GM19025 (cell line): ENCODE measurements around the gene NOL7.

Source experiments
- ATAC-seq: cut with Tn5 transposase; IDR thresholded peaks from one replicate; pipeline ENCODE4 v1.9.1; 2021; ENCODE audit warnings: mild to moderate bottlenecking, low read depth, moderate library complexity; ENCODE audit not compliant: unreplicated experiment

The NOL7 gene

DNA sequence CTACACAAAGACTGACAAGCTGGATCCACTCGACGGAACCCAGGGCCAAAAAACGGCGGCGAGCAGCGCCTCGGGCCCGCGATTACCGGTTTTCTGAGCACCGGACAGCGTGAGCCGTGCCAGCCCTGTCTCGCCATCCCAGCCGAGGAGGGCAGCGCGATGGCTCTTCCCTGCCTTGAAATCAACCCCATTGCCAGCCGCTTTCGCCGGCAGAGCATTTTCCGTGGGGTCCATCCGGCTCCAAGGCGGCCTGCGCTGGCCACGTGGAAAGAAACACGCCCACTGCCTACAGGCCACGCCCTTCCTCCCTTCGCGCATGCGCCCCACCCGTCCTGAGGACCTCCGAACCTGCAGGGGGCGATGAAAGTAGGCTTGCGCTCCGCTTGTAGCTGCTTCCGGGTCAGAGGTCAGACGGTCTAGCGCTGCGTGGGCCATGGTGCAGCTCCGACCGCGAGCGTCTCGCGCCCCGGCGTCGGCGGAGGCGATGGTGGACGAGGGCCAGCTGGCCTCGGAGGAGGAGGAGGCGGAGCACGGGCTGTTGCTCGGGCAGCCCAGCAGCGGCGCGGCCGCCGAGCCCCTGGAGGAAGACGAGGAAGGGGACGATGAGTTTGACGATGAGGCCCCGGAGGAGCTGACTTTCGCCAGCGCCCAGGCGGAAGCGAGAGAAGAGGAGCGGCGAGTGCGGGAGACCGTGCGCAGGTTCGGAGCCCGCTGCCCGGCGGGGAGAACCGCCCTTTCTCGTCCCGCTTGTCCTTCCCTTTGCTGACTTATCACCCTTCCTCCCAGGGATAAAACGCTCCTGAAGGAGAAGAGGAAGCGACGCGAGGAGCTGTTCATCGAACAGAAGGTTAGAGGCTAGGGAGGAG is at the start of gene NOL7:
Gene NOL7, plus strand, starts transcription at position 410 of the 866 bp plus-strand sequence. Its CDS starts 24 bp downstream, at position 434.
- peak; percentile 88 for ATAC-seq

DNA sequence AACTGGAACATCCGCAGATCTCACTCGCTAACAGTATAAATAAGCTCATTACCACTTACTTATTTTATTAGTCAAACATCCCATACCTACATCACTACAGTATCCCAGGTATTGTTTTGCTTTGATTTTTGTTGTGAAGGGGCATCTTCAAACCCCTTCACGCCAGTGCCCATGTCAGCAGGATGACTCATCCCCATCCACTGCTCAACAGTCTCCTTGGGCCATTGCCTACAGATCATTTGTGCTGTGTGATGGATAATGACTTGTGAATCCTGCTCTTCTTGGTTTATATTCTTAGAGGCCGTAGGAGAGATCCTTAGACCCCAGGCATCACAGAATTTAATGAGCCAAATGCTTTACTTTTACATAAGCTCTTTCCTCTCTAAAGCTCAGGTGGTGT is 49.2 kb upstream of the NOL7 start:
- no peak for ATAC-seq

DNA sequence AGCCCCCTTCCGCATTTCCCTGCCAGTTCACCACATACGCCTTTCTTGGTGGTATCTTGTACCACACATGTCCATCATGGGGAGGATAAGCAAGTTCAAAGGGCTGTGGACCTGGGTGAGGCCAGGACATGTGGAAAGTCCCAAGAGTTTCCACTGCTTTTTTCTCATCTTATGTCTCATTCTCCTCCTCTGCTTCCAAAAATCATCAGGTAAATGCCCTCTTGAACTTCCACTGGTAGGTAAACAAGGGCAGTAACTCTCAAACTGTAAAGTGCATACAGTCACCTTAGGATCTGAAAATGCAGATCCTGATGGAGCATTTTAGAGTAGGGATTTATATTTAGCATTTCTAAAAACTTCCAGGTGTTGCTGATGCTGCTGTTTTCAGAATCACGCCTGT is 48.6 kb upstream of the NOL7 start:
- ATAC-seq, result no peak

DNA sequence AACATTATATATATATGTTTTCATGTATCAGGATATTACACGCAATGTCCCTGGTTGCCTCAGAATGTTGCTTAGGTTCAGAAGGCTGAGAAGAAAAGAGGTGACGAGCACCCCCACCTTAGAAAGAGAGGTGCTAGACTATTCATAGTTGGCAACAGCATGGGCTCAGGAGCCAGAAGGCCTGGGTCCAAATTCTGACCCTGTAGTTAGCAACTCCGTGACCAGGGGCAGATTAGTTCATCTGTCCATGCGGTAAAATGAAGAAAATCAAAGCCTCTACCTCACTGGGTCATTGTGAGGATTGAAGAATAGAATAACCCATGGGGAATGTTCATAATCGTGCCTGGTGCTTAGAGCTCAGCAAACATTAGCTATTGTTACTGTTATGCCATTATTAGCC is 46.2 kb upstream of the NOL7 start:
- ATAC-seq, result no peak

DNA sequence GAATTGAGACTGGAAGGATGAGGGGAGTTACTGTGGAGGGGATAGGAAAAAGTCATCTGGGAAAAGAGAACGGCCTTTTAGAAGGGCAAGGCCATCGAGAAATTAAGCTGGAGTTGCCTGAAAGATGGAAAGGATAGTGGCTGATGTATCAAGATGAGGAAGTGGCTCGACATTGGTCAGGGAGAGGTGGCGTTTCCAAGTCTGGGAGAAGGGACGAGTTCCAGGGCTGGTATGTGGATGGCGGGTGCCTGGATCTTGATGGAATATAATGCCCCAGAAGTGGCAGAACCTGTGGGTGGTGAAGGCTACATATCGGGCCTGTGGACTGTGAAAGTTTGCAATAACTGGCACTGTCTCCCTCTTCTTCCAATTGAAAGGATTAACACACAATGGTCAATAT is 42.9 kb upstream of the NOL7 start:
- ATAC-seq, result no peak

DNA sequence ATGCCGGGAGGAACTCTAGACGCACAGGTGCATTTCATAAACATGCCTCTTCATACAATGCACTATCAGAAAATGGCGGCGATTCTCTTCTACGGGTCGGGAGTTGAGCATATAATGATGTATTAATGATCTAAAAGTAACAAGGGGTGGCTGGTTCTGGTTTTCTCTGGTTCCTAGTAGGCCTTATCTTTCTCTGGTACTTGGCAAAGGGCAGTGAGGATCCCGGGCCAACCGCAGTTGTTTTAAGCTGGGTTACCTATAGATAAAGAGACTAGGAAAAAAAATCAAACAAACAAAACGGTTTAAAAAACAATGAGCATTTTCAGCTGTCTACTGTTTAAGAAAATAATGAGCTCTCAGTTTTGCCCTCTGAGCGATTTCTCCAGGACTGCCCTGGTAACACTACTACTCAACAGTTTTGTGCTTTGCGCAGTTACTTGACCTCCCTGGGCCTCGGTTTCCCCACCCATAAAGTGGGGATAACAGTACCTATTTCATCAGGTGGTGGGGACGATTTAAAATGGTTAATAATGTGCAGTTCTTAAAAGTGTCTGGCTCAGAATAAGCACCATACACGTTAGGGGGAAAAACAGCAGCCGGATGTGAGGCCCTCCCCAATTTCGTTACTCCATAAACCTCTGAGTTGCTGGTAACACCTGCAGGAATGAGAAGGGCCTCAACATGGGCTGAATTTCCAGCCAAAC is 42.0 kb upstream of the NOL7 start:
- no peak for ATAC-seq

DNA sequence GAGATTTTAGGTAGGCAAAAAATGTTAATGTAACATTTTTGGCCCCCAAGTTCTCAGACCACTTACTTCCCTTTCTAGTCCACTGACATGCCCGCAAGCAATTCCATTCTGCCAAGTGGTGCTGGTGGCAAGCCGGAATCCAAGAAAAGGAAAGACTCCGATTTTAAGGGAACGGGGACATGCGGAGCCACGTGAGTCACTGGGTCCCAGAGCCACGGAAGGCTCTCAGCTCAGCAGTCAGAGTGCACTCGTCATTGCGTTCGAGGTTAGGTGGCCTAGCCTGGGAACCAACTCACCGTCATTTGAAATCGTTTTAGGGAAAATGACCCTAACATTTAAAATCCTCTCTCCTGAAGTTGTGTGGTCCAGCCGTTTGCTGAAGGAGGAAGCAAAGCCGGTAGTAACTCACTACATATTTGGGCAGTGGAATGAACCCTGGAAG is 41.4 kb upstream of the NOL7 start:
- ATAC-seq, result no peak

DNA sequence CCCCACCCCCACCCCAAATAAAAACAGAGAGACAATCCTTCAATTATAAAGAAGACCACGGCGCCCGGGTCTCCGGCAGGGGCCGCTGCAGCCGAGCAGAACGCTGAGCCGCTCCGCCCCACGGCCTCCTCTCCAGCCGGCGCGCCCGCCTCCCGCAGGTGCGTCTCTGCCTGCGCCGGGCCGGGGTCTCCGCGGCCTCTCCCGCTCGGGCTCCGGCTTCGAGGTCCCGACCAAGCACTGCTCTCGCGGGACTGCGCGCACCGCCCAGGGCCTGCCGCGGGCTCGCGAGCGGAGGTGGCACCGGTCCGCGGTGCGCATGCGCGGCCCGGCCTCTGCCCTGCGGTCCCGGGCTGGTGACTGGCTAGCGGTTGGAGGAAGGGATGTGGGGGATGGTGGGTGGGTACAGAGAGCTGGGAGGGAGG is 41.0 kb upstream of the NOL7 start:
- ATAC-seq, result peak; percentile 84

DNA sequence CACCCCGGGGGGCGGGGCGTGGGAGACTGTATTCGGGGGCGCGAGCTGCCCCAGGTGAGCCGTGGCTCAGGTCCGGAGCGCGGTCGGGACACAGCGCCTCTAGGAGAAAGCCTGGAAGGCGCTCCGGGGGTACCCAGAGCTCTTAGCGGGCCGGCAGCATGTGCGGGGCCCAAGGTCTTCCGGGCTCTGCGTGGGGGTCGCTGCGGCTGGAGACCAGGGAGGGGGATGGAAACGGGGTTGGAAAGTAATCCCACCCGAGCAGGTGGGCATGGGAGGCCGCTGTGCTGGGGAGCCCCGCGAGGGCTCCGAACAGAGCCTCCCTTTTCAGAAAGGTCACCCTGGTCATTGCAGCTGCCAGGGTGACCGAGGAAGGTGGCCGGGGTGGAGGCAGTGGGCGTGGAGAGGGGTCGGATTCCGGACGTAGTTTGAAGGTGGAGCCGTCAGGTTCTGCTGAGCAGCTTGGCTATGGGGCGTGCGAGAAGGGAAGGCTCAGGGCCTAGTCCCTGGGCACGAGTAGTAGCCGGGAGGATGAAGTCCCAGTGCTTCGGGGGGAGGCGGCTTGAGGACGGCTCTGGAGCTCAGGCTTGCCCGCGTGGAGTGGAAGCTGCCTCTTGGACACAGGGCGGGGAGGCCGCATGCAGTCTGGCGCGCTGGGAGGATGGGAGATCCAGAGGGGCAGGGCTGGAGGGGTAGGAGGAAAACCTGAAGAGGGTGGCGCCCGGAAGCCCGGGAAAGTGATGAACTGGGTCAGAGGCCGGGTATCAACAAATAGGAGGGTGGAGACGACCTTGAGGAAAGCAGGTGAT is 40.4 kb upstream of the NOL7 start, which contains the start of gene SIRT5:
Gene SIRT5, plus strand, starts transcription at position 31 of the 806 bp plus-strand sequence. CDS start 9,510 bp downstream, outside the sequence.
- ATAC-seq, result peak; percentile 57

DNA sequence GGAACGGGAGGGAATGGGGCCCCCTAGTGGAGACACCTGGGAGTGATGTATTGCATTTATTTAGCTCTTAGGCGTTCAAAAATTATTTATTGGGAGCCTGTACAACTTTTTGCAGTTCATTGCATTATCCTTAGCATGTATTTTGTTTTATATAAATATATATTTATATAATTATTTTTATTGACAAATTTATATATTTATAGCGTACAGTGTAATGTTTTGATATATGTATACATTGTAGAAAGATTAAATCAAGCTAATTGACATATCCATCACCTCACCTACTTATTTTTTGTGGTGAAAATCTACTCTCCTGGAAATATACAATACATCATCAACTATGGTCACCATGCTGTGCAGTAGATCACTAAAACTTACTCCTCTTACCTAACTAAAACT is 39.8 kb upstream of the NOL7 start:
- ATAC-seq, result no peak

DNA sequence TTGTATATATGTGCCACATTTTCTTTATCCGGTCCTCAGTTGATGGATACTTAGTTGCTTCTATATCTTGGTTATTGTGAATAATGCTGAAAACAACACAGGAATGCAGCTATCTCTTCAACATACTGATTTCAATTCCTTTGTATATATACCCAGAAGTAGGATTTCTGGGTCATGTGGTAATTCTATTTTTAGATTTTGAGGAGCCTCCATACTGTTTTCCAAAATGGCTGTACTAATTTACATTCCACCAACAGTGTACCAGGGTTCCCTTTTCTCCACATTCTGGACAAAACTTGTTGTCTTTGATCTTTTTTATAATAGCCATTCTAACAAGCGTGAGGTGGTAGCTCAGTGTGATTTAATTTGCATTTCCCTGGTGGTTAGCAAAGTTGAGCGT is 39.1 kb upstream of the NOL7 start:
- ATAC-seq, result no peak

DNA sequence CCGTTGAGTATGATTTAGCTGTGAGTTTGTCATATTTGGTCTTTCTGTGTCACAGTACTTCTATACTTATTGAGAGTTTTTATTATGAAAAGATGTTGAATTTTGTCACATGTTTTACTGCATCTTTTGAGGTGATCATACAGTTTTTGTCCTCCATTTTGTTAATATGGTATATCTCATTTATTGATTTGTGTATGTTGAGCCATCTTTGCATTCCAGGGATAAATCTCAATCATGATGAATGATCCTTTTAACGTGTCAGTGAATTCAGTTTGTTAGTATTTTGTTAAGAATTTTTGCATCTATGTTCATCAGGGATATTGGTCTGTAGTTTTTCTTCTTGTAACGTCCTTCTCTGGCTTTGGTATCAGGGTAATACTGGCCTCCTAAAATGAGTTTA is 37.2 kb upstream of the NOL7 start:
- ATAC-seq, result no peak

DNA sequence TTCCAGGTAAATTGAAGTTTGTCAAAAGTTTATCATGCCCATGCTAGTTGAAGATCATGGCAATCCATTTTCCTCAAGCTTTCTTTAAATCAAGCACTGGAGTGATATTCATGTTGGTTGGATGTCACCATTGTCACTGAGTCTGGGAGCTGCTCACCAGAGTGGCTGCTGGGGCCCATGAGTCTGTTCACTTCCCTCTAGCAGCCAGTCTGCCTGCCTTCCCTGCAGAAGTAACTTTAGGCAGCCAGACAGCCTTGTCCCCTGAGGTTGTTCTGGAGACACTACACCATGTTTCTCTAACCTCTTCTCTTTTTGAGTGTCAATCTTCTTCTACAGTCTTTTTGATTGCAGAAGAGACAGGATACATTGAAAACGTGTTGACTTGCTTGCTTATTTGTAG is 35.2 kb upstream of the NOL7 start:
- ATAC-seq, result no peak

DNA sequence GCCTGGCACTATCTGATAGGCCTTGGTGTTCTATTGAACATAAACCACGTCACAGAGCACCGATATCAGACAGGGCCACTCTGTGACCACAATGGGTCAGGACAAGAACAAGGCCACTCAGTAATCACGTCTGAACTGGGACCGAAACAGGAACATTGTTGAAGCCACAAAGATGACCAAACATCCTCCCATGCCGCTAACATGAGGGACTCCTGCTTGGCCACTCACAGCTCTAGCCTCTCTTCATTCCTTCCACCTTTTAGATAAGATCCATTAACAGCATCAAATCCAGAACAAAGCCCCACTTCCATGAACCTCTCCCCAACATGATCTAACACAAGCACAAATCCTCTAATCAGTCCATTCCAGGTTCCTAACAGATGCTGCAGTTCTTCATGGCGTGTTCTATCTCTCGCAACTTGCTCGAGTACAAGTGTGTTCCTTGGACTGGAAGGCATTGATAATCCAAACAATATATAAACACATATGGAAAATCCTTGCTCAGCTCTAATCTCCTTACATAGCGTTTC is 33.4 kb upstream of the NOL7 start:
- no peak for ATAC-seq

DNA sequence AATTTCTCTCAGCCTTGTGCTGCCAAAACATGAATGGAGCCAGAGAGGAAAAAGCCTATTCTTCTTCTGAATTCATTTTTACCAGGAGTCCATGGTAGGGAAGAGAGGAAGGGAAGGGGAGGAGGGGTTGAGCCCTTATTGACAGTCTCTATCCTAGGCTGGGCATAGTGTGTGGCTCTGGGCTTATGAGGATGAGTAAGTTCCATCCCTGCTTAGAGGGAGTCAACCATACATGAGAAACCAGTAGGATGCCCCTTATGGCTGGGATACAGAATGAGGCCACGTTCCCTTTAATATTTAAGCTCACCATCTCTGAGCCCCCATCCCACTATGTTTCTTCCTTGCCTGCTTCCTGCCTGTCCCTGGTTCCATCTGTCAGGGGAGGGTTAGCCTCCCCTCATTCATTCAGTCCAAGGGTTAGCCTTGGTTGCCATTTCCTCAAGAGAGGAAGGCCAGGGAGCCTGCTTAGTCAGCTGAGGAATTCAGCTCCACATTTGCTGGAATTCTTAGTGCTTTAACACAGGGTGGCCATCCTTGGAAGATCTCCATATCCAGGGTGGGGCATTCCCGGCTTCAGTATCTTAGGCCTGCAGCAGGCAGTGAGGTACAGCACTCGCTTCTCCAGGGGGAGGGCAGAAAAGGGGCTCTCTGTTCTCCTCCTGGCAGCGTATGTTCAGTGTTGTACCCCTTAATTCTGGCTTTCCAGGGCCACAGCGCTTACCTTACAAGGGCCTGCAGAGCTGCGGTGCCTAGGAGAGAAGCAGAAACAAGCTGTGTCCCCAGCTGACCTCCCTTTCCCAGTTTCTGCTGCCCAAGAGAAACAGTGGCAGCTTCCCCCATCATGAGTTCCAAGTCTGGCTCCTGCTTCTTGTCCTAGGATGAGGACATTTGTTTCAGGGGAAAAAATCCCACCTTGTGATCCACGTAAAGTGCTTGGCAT is 28.3 kb upstream of the NOL7 start:
- ATAC-seq, result no peak

DNA sequence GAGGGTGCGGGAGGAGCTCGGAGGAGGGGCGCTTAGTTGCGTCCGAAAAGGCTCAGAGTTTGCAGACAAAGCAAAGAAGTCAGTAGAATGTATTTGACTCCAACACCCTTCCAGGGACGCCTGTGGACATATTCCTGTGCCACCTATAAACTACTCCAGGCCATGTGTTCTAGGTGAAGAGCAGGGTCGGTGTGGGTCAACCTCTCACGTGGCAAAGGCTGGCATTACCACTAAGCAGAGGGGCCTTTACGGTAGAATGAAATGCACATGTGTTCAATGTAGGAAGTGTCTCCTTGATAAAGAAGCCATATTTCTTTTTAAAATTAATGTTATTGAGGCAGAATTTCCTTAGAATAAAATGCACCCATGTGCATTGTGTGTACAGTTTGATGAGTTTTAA is 25.3 kb upstream of the NOL7 start:
- no peak for ATAC-seq

DNA sequence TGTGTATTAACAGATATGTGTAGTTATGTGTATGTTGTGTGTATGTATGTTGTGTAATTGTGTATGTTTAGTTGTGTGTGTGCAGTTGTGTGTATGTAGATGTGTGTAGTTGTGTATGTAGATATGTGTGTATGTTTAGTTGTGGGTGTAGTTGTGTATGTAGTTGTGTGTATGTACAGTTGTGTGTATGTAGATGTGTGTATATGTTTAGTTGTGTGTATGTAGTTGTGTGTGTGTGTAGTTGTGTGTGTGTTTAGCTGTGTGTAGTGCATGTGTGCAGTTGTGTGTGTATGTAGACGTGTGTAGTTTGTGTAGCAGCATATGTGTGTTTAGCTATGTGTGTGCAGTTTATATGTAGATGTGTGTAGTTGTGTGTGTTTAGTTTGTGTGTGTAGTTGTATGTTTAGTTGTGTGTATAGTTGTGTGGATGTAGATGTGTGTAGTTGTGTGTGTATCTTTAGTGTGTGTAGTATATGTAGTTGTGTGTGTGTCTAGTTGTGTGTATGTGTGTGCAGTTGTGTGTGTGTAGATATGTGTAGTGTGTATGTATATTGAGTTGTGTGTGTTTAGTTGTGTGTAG is 24.5 kb upstream of the NOL7 start:
- ATAC-seq, result no peak

DNA sequence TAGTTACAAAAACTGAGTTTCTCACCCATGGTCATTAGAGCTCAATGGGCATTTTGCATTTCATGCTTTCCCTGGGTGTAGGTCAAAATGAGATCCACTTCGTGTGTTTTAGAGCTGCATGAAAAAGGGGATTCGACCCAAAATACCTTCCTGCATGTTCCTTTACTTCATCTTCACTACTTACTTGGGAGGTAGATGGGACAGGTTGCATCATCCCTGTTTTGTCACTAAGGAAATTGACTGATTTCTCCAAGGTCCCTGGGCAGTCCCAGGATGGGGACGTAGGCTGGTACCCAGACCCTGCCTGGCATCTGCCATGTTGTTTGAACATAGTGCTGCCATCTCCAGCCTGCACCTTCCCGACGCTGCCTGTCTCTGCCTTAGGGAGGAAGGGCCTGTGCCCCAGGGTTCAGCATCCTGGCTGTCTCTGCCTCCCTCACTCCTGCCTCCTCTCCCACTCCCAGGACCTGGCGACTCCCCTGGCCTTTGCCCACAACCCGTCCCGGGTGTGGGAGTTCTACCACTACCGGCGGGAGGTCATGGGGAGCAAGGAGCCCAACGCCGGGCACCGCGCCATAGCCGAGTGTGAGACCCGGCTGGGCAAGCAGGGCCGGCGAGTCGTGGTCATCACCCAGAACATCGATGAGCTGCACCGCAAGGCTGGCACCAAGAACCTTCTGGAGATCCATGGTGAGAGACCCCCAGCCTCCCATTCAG is 23.8 kb upstream of the NOL7 start:
- ATAC-seq, result no peak

DNA sequence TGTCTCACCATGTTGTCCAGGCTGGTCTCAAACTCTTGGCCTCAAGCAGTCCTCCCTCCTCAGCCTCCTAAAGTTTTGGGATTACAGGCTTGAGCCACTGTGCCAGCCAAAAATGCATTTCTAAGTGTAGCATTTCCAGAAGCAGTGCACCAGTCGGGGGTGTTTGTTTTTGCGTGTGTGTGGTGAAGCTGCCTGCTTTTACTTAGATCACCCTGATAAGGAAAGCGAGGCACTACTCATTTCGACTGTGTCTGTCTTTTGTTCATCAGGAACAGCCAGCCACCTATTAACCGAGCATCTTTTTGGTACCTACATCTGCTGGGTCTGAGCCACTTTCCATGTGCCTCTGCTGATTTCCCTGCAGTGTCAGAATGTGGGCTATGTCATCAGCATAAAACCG is 22.0 kb upstream of the NOL7 start:
- no peak for ATAC-seq
